ENCODE measurements around the gene TRAM2.

DNA sequence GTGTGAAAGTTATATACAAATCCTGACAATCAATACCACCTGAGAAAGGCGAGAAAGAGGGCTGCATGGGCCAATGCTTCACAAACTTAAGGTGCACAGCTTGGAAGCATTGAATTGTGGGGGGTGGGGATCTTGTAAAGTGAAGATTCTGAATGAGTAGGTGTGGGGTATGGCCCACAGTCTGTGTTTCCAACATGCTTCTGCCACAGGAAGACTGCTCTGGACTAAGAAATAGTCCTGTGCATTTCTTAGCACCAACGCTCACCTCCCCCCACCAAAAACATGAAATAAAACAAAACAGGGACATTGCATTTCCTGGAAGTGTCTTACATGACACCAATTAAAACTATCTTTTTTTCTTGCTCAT is 21.9 kb upstream of the TRAM2 start:
- TF ChIP-seq TCF12 (IDR thresholded peaks at IDR 0.05; ENCODE audit: low read depth) = no peak
- TF ChIP-seq EGR1 (IDR thresholded peaks at IDR 0.05) = no peak
- TF ChIP-seq, protein P1, sequence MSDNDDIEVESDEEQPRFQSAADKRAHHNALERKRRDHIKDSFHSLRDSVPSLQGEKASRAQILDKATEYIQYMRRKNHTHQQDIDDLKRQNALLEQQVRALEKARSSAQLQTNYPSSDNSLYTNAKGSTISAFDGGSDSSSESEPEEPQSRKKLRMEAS (IDR thresholded peaks at IDR 0.05) = no peak
- TF ChIP-seq TAF1 (IDR thresholded peaks at IDR 0.05; ENCODE audit: low read depth) = no peak
- TF ChIP-seq NFIC (IDR thresholded peaks at IDR 0.05) = no peak
- TF ChIP-seq EP300 (IDR thresholded peaks at IDR 0.05; ENCODE audit: borderline replicate concordance) = no peak

Data from Ishikawa (cell line).